Lower lobe of right lung (tissue), 2 donors: Measurements from ENCODE around the gene P2RY10. TPM values are rescaled to one million over a fixed set of nuclear protein-coding genes. Genes with fewer than 3 reads are reported as not detected.

Experiments
- ATAC-seq, 2 donors: fragments of 200-7000 bp; cut with Tn5 transposase; one replicate each; pipeline ENCODE4 v1.9.1; 2020 to 2022; ENCODE audit warnings: mild to moderate bottlenecking in 2 of 2, moderate library complexity in 2 of 2
- DNase-seq: peaks from one replicate; pipeline ENCODE4 v3.0.0-alpha.2; 2020
- H3K27ac ChIP-seq: fragments of 200-600 bp; one replicate; pipeline ENCODE4 v1.8.0; 2022
- H3K27me3 ChIP-seq: fragments of 200-600 bp; one replicate; pipeline ENCODE4 v1.8.0; 2022; ENCODE audit warnings: low read depth
- H3K36me3 ChIP-seq: fragments of 200-600 bp; one replicate; pipeline ENCODE4 v1.8.0; 2022; ENCODE audit warnings: mild to moderate bottlenecking
- H3K4me1 ChIP-seq: fragments of 200-600 bp; one replicate; pipeline ENCODE4 v1.8.0; 2022
- H3K4me3 ChIP-seq: fragments of 200-600 bp; one replicate; pipeline ENCODE4 v1.8.0; 2022; ENCODE audit warnings: mild to moderate bottlenecking
- H3K9me3 ChIP-seq: fragments of 200-600 bp; one replicate; pipeline ENCODE4 v1.8.0; 2022
- CTCF ChIP-seq: fragments of 200-600 bp; IDR thresholded peaks from one replicate; pipeline ENCODE4 v1.8.0; 2022; ENCODE audit warnings: antibody characterized with exemption, mild to moderate bottlenecking
- intact Hi-C: fragments of 100-400 bp; cut with DNase I; formaldehyde crosslinking; loops from one replicate; pipeline ENCODE4 v1.11.0; 2022
- total RNA-seq: library from RNA; stranded (reverse); fragmentation: NEBNext Ultra II Directional; extraction: Animal tissue kit (Norgen Biotek cat#: 25700); gene quantifications from one replicate; pipeline ENCODE4 v1.2.1, GENCODE V29; 2021
- donor health status: DM: no; HTN: yes; CAD: no; lungs with severe emphysema.

The P2RY10 gene
- total RNA-seq, 1 donor from 2014 or later, result 1.2 TPM

GRCh38 chrX:78944351-78944750, 840 bp upstream of the P2RY10 start:
- no peaks in the 10 kb centered on the region for H3K4me1 ChIP-seq
- no peaks in the 10 kb centered on the region for H3K27me3 ChIP-seq
- TF ChIP-seq CTCF, result no peak
- H3K4me3 ChIP-seq, result no peak overlapping the region
- ATAC-seq (no peak), DNase-seq (no peak)
- no peak overlapping the region for H3K27ac ChIP-seq
- no peaks in the 10 kb centered on the region for H3K36me3 ChIP-seq
- no peaks in the 10 kb centered on the region for H3K9me3 ChIP-seq
- intact Hi-C loops, result no loop called here

DNA sequence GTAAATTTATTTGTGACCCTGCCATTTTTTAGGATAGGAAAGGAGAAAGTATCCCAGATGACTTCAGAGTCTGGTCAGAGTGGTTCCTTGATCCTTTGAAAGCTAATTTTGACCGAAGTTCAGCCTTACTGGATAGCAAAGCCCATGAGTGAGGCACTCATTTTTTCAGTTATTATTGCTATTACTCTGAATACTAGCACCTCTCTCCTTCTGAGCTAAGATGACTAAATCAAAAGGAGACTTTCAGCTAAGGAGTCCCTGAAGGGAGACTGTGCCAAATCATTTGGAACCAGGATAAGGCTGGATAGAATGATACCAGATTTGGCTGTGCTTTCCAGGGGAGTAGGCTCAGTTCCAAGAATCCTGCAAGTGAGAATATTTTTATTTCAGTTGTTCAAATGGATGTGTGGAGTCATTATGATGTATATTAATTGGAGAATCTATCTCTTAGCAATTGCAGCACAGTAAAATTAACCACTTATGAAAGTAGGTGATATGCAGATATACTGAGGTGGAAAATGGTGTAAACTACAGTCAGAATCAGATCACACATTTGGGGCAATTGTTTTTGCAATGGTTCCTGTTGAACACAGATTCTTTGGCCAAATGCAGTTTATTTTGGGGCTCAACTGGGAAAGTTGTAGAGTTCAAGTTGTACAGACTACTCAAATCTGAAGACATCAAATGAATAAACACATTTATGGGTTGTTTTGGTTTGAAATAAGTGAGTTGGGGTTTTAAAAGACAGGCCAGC, 1.2 kb downstream of the P2RY10 start:
- H3K4me1 ChIP-seq, result no peaks in the 10 kb centered on the region
- intact Hi-C loops, result no loop called here
- no peak for ATAC-seq
- H3K4me3 ChIP-seq, result peak overlapping the region; percentile 14
- no peaks in the 10 kb centered on the region for H3K9me3 ChIP-seq
- DNase-seq, result no peak
- no peak for TF ChIP-seq CTCF
- peak overlapping the region; percentile 36 for H3K27ac ChIP-seq
- H3K36me3 ChIP-seq, result no peaks in the 10 kb centered on the region
- H3K27me3 ChIP-seq, result no peaks in the 10 kb centered on the region

DNA sequence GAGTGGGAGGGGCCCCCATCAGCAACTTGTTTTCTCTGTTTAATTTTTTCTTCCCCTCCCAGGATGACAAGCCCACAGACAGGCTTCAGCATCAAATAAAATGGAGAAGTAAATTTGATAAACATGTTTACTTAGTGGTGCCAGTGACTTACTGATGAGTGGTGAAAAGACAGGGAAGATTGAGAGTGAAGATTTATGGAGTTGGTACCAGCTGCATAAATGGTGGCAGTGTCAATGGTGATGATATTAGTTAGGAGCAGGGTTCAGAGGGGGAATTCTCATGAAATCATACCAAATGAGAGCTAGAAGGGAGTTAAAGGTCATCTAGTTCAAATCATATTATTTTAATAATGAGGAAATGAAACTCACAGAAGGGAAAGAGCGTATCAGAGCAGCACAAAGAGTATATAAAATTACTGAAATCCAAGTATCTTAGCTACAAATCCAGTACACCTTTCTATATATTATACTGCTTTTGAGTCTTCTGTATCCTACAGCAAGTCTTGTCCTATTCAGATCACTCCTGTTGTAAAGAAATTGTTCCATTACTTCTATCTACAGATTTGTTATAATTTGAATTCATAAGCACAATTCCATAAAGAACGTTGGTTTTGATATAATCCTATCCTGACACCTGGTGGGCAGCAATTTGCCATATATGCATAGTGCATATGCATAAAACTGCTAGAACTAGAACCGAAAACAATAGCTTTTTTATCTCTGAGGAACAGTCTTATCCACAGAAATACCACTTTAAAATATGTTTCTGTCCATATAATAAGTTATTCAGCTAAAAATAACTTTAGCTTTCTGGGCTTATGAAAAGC, 5.0 kb downstream of the P2RY10 start:
- Histone ChIP-seq H3K27ac (no peak overlapping the region), H3K9me3 (no peaks in the 10 kb centered on the region), H3K4me3 (no peak overlapping the region), H3K27me3 (no peaks in the 10 kb centered on the region), H3K36me3 (no peaks in the 10 kb centered on the region), H3K4me1 (no peaks in the 10 kb centered on the region)
- ATAC-seq, result no peak
- DNase-seq, result no peak
- intact Hi-C loops, result no loop called here
- no peak for TF ChIP-seq CTCF

GRCh38 chrX:78957049-78957767, 12.0 kb downstream of the P2RY10 start:
- no peak for ATAC-seq
- Histone ChIP-seq H3K4me1 (no peaks in the 10 kb centered on the region), H3K27me3 (no peaks in the 10 kb centered on the region), H3K27ac (no peak overlapping the region), H3K9me3 (no peaks in the 10 kb centered on the region), H3K4me3 (no peak overlapping the region), H3K36me3 (no peaks in the 10 kb centered on the region)
- no peak for DNase-seq
- intact Hi-C loops, result no loop called here
- TF ChIP-seq CTCF, result no peak

GRCh38 chrX:78957768-78958130, 12.6 kb downstream of the P2RY10 start:
- DNase-seq (no peak), ATAC-seq (no peak)
- no peaks in the 10 kb centered on the region for H3K9me3 ChIP-seq
- H3K4me3 ChIP-seq, result no peak overlapping the region
- H3K27me3 ChIP-seq, result no peaks in the 10 kb centered on the region
- TF ChIP-seq CTCF, result no peak
- intact Hi-C loops, result no loop called here
- no peaks in the 10 kb centered on the region for H3K36me3 ChIP-seq
- H3K4me1 ChIP-seq, result no peaks in the 10 kb centered on the region
- H3K27ac ChIP-seq, result no peak overlapping the region
